ENCODE measurements around the gene EIF4G1. TPM values are rescaled to one million over a fixed set of nuclear protein-coding genes. Genes with fewer than 3 reads are reported as not detected.

EIF4G1 gene
- total and polyA plus RNA-seq, 2 experiments from 2014 or later, result 166 to 275 TPM

- Histone ChIP-seq H3K27ac (no peak overlapping the region), H3K4me1 (ENCODE audit: low read depth) (peaks cover 4% of the 10 kb centered on the region), H3K36me3 (peaks cover 11% of the 10 kb centered on the region), H3K27me3 (no peaks in the 10 kb centered on the region), H3K4me3 (no peak overlapping the region), H3K9me3 (ENCODE audit: low read depth) (no peaks in the 10 kb centered on the region)
- peak in 1 of 2 donors; percentile 69 for DNase-seq (ENCODE audit: low read depth in 1 of 2, low spot score in 1 of 2)
- TF ChIP-seq, protein P1, sequence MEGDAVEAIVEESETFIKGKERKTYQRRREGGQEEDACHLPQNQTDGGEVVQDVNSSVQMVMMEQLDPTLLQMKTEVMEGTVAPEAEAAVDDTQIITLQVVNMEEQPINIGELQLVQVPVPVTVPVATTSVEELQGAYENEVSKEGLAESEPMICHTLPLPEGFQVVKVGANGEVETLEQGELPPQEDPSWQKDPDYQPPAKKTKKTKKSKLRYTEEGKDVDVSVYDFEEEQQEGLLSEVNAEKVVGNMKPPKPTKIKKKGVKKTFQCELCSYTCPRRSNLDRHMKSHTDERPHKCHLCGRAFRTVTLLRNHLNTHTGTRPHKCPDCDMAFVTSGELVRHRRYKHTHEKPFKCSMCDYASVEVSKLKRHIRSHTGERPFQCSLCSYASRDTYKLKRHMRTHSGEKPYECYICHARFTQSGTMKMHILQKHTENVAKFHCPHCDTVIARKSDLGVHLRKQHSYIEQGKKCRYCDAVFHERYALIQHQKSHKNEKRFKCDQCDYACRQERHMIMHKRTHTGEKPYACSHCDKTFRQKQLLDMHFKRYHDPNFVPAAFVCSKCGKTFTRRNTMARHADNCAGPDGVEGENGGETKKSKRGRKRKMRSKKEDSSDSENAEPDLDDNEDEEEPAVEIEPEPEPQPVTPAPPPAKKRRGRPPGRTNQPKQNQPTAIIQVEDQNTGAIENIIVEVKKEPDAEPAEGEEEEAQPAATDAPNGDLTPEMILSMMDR (IDR thresholded peaks at IDR 0.05; ENCODE audit: low read depth, low read length), result no peak
Observed at GRCh38 chr3:184368586-184369183, 54.3 kb downstream of the EIF4G1 start.

DNA sequence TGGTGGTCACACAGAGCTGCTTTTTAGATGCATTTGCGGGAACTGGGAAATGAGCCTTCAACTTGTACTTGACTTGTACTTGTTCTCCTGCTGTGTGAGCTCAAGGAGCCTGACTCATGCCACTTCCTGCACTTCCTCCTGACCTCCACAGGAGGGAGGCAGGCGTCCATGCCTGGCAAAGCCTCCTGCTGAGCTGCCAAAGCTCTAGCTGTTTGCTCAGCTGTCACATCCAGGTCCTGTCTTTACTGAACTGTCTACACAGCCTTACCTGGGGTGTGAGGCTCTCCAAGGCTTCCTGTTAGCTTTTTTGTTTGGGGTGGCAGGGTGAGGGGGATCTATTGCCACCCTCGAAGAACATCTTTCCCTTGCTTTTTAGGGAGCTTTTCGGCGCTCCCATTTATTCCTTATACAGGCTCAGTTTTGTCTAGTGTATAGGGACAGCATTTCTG, 57.2 kb downstream of the EIF4G1 start:
- Histone ChIP-seq H3K9me3 (ENCODE audit: low read depth) (no peaks in the 10 kb centered on the region), H3K27ac (no peak overlapping the region), H3K4me1 (ENCODE audit: low read depth) (no peaks in the 10 kb centered on the region), H3K27me3 (no peaks in the 10 kb centered on the region), H3K36me3 (peaks cover 10% of the 10 kb centered on the region), H3K4me3 (no peak overlapping the region)
- TF ChIP-seq, protein P1 (IDR thresholded peaks at IDR 0.05; ENCODE audit: low read depth, low read length), result peak; percentile 99
- DNase-seq (ENCODE audit: low read depth in 1 of 2, low spot score in 1 of 2), result peak; percentile 83 to 91

DNA sequence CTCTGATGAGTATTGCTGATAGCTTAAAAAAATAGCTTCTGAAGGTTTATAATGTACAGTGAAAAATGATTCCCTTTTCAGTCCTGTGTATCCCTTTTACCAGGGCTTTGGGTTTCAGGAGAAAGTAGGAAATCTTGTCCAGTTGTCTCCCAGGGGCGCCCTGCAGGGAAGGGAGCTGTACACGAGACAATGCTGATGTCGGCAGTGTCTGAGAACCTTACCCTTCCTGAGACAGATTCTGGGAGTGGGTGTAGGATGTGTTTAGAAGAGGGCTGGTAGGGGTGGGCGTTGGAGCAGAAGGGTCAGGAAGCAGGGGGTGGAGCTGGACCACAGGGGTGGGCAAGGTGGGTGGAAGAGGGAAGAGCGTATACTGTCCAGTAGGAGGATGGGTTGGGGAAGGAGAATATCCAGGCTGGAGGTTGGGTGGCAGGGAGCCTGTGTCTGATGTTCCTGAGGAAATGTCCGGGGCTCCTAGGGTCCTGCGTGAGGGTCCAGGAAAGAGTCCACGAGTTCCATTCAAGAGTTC, 58.0 kb downstream of the EIF4G1 start:
- no peak for DNase-seq (ENCODE audit: low read depth in 1 of 2, low spot score in 1 of 2)
- Histone ChIP-seq H3K27me3 (no peaks in the 10 kb centered on the region), H3K27ac (no peak overlapping the region), H3K9me3 (ENCODE audit: low read depth) (no peaks in the 10 kb centered on the region), H3K4me1 (ENCODE audit: low read depth) (peaks cover 1% of the 10 kb centered on the region), H3K36me3 (peaks cover 5% of the 10 kb centered on the region), H3K4me3 (no peak overlapping the region)
- TF ChIP-seq, protein P1 (IDR thresholded peaks at IDR 0.05; ENCODE audit: low read depth, low read length), result no peak

- peaks cover 5% of the 10 kb centered on the region for H3K36me3 ChIP-seq
- H3K4me1 ChIP-seq (ENCODE audit: low read depth), result peaks cover 5% of the 10 kb centered on the region
- TF ChIP-seq, protein P1 (IDR thresholded peaks at IDR 0.05; ENCODE audit: low read depth, low read length), result no peak
- H3K9me3 ChIP-seq (ENCODE audit: low read depth), result no peaks in the 10 kb centered on the region
- H3K4me3 ChIP-seq, result no peak overlapping the region
- DNase-seq (ENCODE audit: low read depth in 1 of 2, low spot score in 1 of 2), result no peak
- no peaks in the 10 kb centered on the region for H3K27me3 ChIP-seq
- H3K27ac ChIP-seq, result no peak overlapping the region
Observed at GRCh38 chr3:184372911-184373310, 58.5 kb downstream of the EIF4G1 start.

- Histone ChIP-seq H3K27ac (no peak overlapping the region), H3K27me3 (no peaks in the 10 kb centered on the region), H3K4me3 (no peak overlapping the region), H3K36me3 (peaks cover 1% of the 10 kb centered on the region), H3K9me3 (ENCODE audit: low read depth) (no peaks in the 10 kb centered on the region), H3K4me1 (ENCODE audit: low read depth) (peaks cover 5% of the 10 kb centered on the region)
- no peak for DNase-seq (ENCODE audit: low read depth in 1 of 2, low spot score in 1 of 2)
- TF ChIP-seq, protein P1 (IDR thresholded peaks at IDR 0.05; ENCODE audit: low read depth, low read length), result no peak
Observed at GRCh38 chr3:184373422-184373821, 59.0 kb downstream of the EIF4G1 start.
